ENCODE measurements around the gene PTX4. TPM values are rescaled to one million over a fixed set of nuclear protein-coding genes. Genes with fewer than 3 reads are reported as not detected.

PTX4 gene
- total and polyA plus RNA-seq, 4 donors = 0.26 to 0.33 TPM; not detected in 2

- Histone ChIP-seq H3K9me3 (ENCODE audit: control insufficient read depth, low read length) (no peaks in the 10 kb centered on the region), H3K27me3 (ENCODE audit: control insufficient read depth in 1 of 2, insufficient read depth in 2 of 2, low read length in 1 of 2) (no peaks in the 10 kb centered on the region), H3K4me3 (ENCODE audit: low read length in 2 of 2) (no peak overlapping the region), H3K4me1 (ENCODE audit: control insufficient read depth in 1 of 2, insufficient read depth in 2 of 2, low read length in 2 of 2) (no peaks in the 10 kb centered on the region), H3K36me3 (ENCODE audit: control insufficient read depth in 1 of 2, insufficient read depth in 2 of 2, low read length in 1 of 2) (no peaks in the 10 kb centered on the region), H3K27ac (ENCODE audit: low read depth in 1 of 2, low read length in 2 of 2) (no peak overlapping the region)
- no peak for ATAC-seq (ENCODE audit: low FRiP score)
- intact Hi-C loops (cut with DNase I) = loop anchor here in 1 of 2 donors (5.0 kb wide), 1 partner anchor 35 kb away; no protein-coding TSS in a partner anchor
- 77 to 84% methylated on average over 30 of the region's 30 CpGs for WGBS, 2 donors
- no peak for DNase-seq
Measured at GRCh38 chr16:1511662-1512569, 23.2 kb upstream of the PTX4 start.

- Histone ChIP-seq H3K4me1 (ENCODE audit: control insufficient read depth in 1 of 2, insufficient read depth in 2 of 2, low read length in 2 of 2) (no peaks in the 10 kb centered on the region), H3K9me3 (ENCODE audit: control insufficient read depth, low read length) (no peaks in the 10 kb centered on the region), H3K4me3 (ENCODE audit: low read length in 2 of 2) (no peak overlapping the region), H3K36me3 (ENCODE audit: control insufficient read depth in 1 of 2, insufficient read depth in 2 of 2, low read length in 1 of 2) (no peaks in the 10 kb centered on the region), H3K27me3 (ENCODE audit: control insufficient read depth in 1 of 2, insufficient read depth in 2 of 2, low read length in 1 of 2) (no peaks in the 10 kb centered on the region), H3K27ac (ENCODE audit: low read depth in 1 of 2, low read length in 2 of 2) (no peak overlapping the region)
- WGBS, 2 donors = 95% methylated on average over 25 to 26 of the region's 26 CpGs
- DNase-seq (no peak), ATAC-seq (ENCODE audit: low FRiP score) (no peak)
- intact Hi-C loops (cut with DNase I) = loop anchor here in 1 of 2 donors (5.0 kb wide), 1 partner anchor 36 kb away; no protein-coding TSS in a partner anchor
Measured at GRCh38 chr16:1510941-1511351, 22.2 kb upstream of the PTX4 start.

GRCh38 chr16:1510272-1510671 lies 21.5 kb upstream of the PTX4 start:
- no peak for DNase-seq
- Histone ChIP-seq H3K4me1 (ENCODE audit: control insufficient read depth in 1 of 2, insufficient read depth in 2 of 2, low read length in 2 of 2) (no peaks in the 10 kb centered on the region), H3K27me3 (ENCODE audit: control insufficient read depth in 1 of 2, insufficient read depth in 2 of 2, low read length in 1 of 2) (no peaks in the 10 kb centered on the region), H3K4me3 (ENCODE audit: low read length in 2 of 2) (no peak overlapping the region), H3K9me3 (ENCODE audit: control insufficient read depth, low read length) (no peaks in the 10 kb centered on the region), H3K36me3 (ENCODE audit: control insufficient read depth in 1 of 2, insufficient read depth in 2 of 2, low read length in 1 of 2) (no peaks in the 10 kb centered on the region), H3K27ac (ENCODE audit: low read depth in 1 of 2, low read length in 2 of 2) (peak overlapping the region in 1 of 2 donors; percentile 55)
- 43 to 50% methylated on average over 10 of the region's 10 CpGs for WGBS, 2 donors
- no peak for ATAC-seq (ENCODE audit: low FRiP score)
- intact Hi-C loops (cut with DNase I) = loop anchor here in 1 of 2 donors (5.0 kb wide), 1 partner anchor 37 kb away; no protein-coding TSS in a partner anchor

- peak; percentile 77 for ATAC-seq (ENCODE audit: low FRiP score)
- no peaks in the 10 kb centered on the region for H3K4me1 ChIP-seq (ENCODE audit: control insufficient read depth in 1 of 2, insufficient read depth in 2 of 2, low read length in 2 of 2)
- H3K36me3 ChIP-seq (ENCODE audit: control insufficient read depth in 1 of 2, insufficient read depth in 2 of 2, low read length in 1 of 2) = no peaks in the 10 kb centered on the region
- peak overlapping the region; percentile 14 to 77 for H3K27ac ChIP-seq (ENCODE audit: low read depth in 1 of 2, low read length in 2 of 2)
- intact Hi-C loops (cut with DNase I) = loop anchor here in 1 of 2 donors (5.0 kb wide), 1 partner anchor 38 kb away; no protein-coding TSS in a partner anchor
- WGBS, 2 donors = 11 to 20% methylated on average over 38 to 44 of the region's 44 CpGs
- no peaks in the 10 kb centered on the region for H3K27me3 ChIP-seq (ENCODE audit: control insufficient read depth in 1 of 2, insufficient read depth in 2 of 2, low read length in 1 of 2)
- no peak overlapping the region for H3K4me3 ChIP-seq (ENCODE audit: low read length in 2 of 2)
- peak; percentile 92 to 93 for DNase-seq
- no peaks in the 10 kb centered on the region for H3K9me3 ChIP-seq (ENCODE audit: control insufficient read depth, low read length)
Measured at GRCh38 chr16:1509307-1510221, 20.8 kb upstream of the PTX4 start.

GRCh38 chr16:1508494-1509187 lies 19.9 kb upstream of the PTX4 start:
- no peak for ATAC-seq (ENCODE audit: low FRiP score)
- 65% methylated on average over 24 of the region's 24 CpGs for WGBS, 2 donors
- intact Hi-C loops (cut with DNase I) = no loop called here

GRCh38 chr16:1506494-1507213 lies 17.9 kb upstream of the PTX4 start:
- no peak overlapping the region for H3K4me3 ChIP-seq (ENCODE audit: low read length in 2 of 2)
- no peaks in the 10 kb centered on the region for H3K27me3 ChIP-seq (ENCODE audit: control insufficient read depth in 1 of 2, insufficient read depth in 2 of 2, low read length in 1 of 2)
- H3K36me3 ChIP-seq (ENCODE audit: control insufficient read depth in 1 of 2, insufficient read depth in 2 of 2, low read length in 1 of 2) = no peaks in the 10 kb centered on the region
- DNase-seq (no peak), ATAC-seq (ENCODE audit: low FRiP score) (no peak)
- H3K27ac ChIP-seq (ENCODE audit: low read depth in 1 of 2, low read length in 2 of 2) = no peak overlapping the region
- WGBS, 2 donors = 89 to 91% methylated on average over 37 of the region's 37 CpGs
- intact Hi-C loops (cut with DNase I) = no loop called here
- H3K4me1 ChIP-seq (ENCODE audit: control insufficient read depth in 1 of 2, insufficient read depth in 2 of 2, low read length in 2 of 2) = no peaks in the 10 kb centered on the region
- no peaks in the 10 kb centered on the region for H3K9me3 ChIP-seq (ENCODE audit: control insufficient read depth, low read length)

More at GRCh38 chr16:1508494-1509187, 19.9 kb upstream of the PTX4 start:
- no peaks in the 10 kb centered on the region for H3K36me3 ChIP-seq (ENCODE audit: control insufficient read depth in 1 of 2, insufficient read depth in 2 of 2, low read length in 1 of 2)
- peak overlapping the region in 1 of 2 donors; percentile 77 for H3K27ac ChIP-seq (ENCODE audit: low read depth in 1 of 2, low read length in 2 of 2)
- peak in 1 of 2 donors; percentile 53 for DNase-seq
- H3K27me3 ChIP-seq (ENCODE audit: control insufficient read depth in 1 of 2, insufficient read depth in 2 of 2, low read length in 1 of 2) = no peaks in the 10 kb centered on the region
- no peaks in the 10 kb centered on the region for H3K9me3 ChIP-seq (ENCODE audit: control insufficient read depth, low read length)
- H3K4me3 ChIP-seq (ENCODE audit: low read length in 2 of 2) = no peak overlapping the region
- no peaks in the 10 kb centered on the region for H3K4me1 ChIP-seq (ENCODE audit: control insufficient read depth in 1 of 2, insufficient read depth in 2 of 2, low read length in 2 of 2)

GRCh38 chr16:1505912-1506311 lies 17.2 kb upstream of the PTX4 start:
- intact Hi-C loops (cut with DNase I) = no loop called here
- Histone ChIP-seq H3K4me1 (ENCODE audit: control insufficient read depth in 1 of 2, insufficient read depth in 2 of 2, low read length in 2 of 2) (no peaks in the 10 kb centered on the region), H3K27ac (ENCODE audit: low read depth in 1 of 2, low read length in 2 of 2) (no peak overlapping the region), H3K36me3 (ENCODE audit: control insufficient read depth in 1 of 2, insufficient read depth in 2 of 2, low read length in 1 of 2) (no peaks in the 10 kb centered on the region), H3K4me3 (ENCODE audit: low read length in 2 of 2) (no peak overlapping the region), H3K27me3 (ENCODE audit: control insufficient read depth in 1 of 2, insufficient read depth in 2 of 2, low read length in 1 of 2) (no peaks in the 10 kb centered on the region), H3K9me3 (ENCODE audit: control insufficient read depth, low read length) (no peaks in the 10 kb centered on the region)
- WGBS, 2 donors = 92 to 93% methylated on average over 21 to 22 of the region's 22 CpGs
- ATAC-seq (ENCODE audit: low FRiP score) = no peak
- DNase-seq = no peak
